Activated naive CD4-positive, alpha-beta T cell treated with anti-CD3 and anti-CD28 coated beads, Interleukin-2, amount 10 ng/mL, durations not matched to agents 7 days and 5 days (primary cell): ENCODE measurements around the gene DAND5.

ENCODE experiments used
- CTCF ChIA-PET: fragments of 350-600 bp; sonication (Branson Sonifier 250); formaldehyde crosslinking; loops from one replicate; lab custom pipeline; 2021; ENCODE audit warnings: antibody characterized with exemption; lab: Charles Lee
- DNase-seq: peaks from one replicate; pipeline ENCODE4 v3.0.0-alpha.2; 2020
- H3K27ac Mint-ChIP-seq: one replicate; pipeline ENCODE4 v1.8.0; 2021; ENCODE audit warnings: mild to moderate bottlenecking, moderate library complexity, mixed read lengths
- H3K27me3 Mint-ChIP-seq: one replicate; pipeline ENCODE4 v1.8.0; 2021; ENCODE audit warnings: mild to moderate bottlenecking, mixed read lengths
- H3K36me3 Mint-ChIP-seq: one replicate; pipeline ENCODE4 v1.8.0; 2021; ENCODE audit warnings: mixed read lengths
- H3K4me1 Mint-ChIP-seq: one replicate; pipeline ENCODE4 v1.8.0; 2021; ENCODE audit warnings: mixed read lengths
- H3K4me3 Mint-ChIP-seq: one replicate; pipeline ENCODE4 v1.8.0; 2021; ENCODE audit warnings: mild to moderate bottlenecking, moderate library complexity, mixed read lengths
- H3K9me3 Mint-ChIP-seq: one replicate; pipeline ENCODE4 v1.8.0; 2021; ENCODE audit warnings: mixed read lengths

The DAND5 gene, protein sequence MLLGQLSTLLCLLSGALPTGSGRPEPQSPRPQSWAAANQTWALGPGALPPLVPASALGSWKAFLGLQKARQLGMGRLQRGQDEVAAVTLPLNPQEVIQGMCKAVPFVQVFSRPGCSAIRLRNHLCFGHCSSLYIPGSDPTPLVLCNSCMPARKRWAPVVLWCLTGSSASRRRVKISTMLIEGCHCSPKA

DNA sequence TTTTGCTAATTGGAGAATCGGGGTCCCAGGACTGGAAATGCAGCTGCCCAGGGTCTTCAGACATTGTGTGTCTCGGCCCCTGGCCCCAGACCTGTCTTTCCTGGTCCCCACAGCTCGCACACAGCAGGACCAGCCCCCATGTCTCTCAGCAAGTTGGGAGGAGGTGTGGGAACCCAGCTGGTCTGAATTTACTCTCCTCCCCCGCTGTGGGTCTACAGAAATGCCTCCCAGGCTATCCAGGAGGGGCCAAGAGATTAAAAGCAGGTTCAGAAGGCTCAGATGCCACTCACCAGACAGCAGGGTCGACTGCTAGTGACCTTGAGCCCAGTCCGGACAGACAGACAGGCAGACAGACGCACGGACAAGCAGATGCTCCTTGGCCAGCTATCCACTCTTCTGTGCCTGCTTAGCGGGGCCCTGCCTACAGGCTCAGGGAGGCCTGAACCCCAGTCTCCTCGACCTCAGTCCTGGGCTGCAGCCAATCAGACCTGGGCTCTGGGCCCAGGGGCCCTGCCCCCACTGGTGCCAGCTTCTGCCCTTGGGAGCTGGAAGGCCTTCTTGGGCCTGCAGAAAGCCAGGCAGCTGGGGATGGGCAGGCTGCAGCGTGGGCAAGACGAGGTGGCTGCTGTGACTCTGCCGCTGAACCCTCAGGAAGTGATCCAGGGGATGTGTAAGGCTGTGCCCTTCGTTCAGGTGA is at the start of gene DAND5:
Gene DAND5, plus strand, starts transcription at position 285 of the 697 bp plus-strand sequence. Its CDS starts 85 bp downstream, at position 370.
- Mint-ChIP-seq H3K9me3 (no peaks in the 10 kb centered on the region), H3K4me1 (peaks cover 10% of the 10 kb centered on the region), H3K27me3 (peaks cover 30% of the 10 kb centered on the region), H3K27ac (no peak within 1 kb of the TSS), H3K4me3 (no peak within 1 kb of the TSS), H3K36me3 (no peaks in the 10 kb centered on the region)
- DNase-seq = no peak
- CTCF ChIA-PET = no interaction called here

DNA sequence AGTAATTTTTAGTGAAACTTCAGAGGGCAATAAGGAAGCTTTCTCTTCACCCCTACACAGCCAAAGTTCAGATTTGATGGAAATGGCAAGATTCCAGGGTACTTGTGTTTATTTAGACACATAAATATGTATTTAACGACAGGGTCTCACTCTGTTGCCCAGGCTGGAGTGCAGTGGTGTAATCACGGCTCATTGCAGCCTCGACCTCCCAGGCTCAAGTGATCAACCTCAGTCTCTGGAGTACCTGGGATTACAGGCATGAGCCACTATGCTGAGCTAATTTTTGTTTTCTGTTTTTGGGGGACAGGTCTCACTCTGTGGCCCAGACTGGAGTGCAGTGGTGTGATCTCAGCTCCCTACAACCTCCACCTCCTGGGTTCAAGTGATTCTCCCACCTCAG is 48.3 kb upstream of the DAND5 start:
- peak overlapping the region; percentile 69 for H3K27ac Mint-ChIP-seq

DNA sequence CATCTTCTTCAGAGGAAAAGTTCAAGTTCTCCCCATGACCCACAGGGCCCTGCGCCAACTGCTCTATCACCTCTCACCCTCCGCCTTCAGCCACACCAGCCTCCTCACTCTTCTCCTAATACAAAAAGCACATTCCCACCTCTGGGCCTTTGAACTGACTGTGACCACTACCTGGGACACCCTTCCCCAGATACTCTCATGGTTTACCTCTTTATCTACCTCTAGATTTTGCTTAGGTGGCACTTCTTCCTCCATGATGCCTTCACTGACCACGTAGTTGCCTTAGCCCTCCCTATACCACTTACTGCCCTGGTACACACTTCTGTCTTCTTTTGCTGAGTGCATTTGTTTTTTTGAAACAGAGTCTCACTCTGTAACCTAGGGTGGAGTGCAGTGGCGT is 46.4 kb upstream of the DAND5 start:
- Mint-ChIP-seq H3K9me3 (peaks cover 4% of the 10 kb centered on the region), H3K4me1 (peaks cover 16% of the 10 kb centered on the region), H3K27ac (no peak overlapping the region), H3K4me3 (no peak overlapping the region), H3K36me3 (peaks cover 46% of the 10 kb centered on the region), H3K27me3 (peaks cover 6% of the 10 kb centered on the region)
- CTCF ChIA-PET = no interaction called here
- DNase-seq = no peak

More for the DNA sequence above, 48.3 kb upstream of the DAND5 start:
- H3K27me3 Mint-ChIP-seq = peaks cover 6% of the 10 kb centered on the region
- peaks cover 35% of the 10 kb centered on the region for H3K36me3 Mint-ChIP-seq
- no peak overlapping the region for H3K4me3 Mint-ChIP-seq
- no peak for DNase-seq
- CTCF ChIA-PET = interaction anchor here (0.7 to 1.3 kb wide), 2 partner anchors 36 to 44 kb away, joined by 3 to 4 read pairs; no protein-coding TSS in a partner anchor
- peaks cover 20% of the 10 kb centered on the region for H3K4me1 Mint-ChIP-seq
- peaks cover 4% of the 10 kb centered on the region for H3K9me3 Mint-ChIP-seq

DNA sequence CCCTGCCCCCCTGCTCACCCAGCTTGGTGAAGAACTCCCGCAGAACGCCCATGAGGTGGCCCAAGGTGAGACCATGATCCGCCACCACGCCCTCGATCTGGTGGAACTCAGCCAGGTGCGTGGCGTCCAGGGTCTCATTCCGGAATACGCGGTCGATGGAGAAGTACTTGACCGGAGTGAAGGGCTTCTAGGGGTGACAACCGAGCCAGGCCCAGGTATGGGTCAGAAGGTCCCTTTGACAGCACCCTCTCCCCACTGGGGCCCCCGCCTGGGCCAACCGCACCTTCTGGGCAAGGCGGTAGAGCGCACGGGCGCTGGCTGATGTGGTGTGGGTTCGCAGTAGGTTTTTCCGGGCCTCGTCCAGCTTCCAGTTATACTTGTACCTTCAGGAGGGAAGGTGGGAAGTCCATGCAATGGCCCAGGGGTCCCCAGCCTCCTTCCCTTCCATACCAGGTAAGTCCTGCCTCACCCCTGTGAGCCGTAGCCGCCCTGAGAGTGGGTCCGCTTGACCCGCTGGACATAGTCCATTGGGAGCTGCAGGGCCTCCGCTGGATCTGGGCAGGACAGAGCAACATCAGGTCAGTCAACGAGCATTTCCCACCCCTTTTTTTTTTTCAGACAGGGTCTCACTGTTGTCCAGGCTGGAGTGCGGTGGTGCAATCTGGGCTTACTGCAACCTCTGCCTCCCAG is 44.6 kb upstream of the DAND5 start:
- CTCF ChIA-PET = interaction anchor here (1.6 kb wide), 1 partner anchor 40 kb away, joined by 4 read pairs; no protein-coding TSS in a partner anchor
- Mint-ChIP-seq H3K4me1 (peaks cover 5% of the 10 kb centered on the region), H3K27ac (no peak overlapping the region), H3K9me3 (no peaks in the 10 kb centered on the region), H3K27me3 (no peaks in the 10 kb centered on the region), H3K36me3 (peaks cover 57% of the 10 kb centered on the region), H3K4me3 (no peak overlapping the region)
- no peak for DNase-seq

DNA sequence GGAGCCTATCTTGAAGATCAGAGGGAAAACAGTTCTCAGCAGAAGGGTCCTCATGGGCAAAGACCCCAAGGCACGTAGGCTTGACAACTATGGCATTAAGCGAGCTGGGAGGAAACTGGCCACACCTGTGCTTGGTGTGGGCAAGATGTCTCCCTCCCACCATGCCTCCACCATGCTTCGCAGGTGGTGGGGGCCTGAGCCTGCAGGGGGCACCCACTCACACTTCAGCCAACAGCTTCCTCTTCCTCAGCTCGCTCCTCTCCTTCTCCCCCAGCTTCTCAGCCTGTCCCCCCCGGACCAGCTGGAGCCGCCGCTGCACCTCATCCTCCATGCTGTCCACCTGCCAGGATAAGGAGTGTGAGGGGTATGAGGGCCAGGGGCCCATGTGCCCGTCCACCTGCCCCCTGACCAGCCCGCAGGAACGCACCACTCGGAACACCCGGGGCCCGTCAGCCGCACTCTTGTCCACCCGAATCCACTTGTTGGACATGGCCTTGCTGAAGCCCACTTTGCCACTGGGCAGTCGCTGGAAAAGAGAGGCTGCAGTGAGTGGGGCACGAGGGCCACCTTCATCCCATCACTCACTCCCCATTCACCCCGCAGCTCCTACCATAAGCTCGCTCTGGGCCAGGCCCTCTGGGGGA is 39.3 kb upstream of the DAND5 start:
- Mint-ChIP-seq H3K9me3 (no peaks in the 10 kb centered on the region), H3K27me3 (no peaks in the 10 kb centered on the region), H3K36me3 (peaks cover 49% of the 10 kb centered on the region), H3K27ac (no peak overlapping the region), H3K4me3 (no peak overlapping the region), H3K4me1 (peaks cover 27% of the 10 kb centered on the region)
- DNase-seq = no peak
- CTCF ChIA-PET = interaction anchor here (0.6 to 1.8 kb wide), 2 partner anchors 33 to 164 kb away, joined by 3 to 4 read pairs; no protein-coding TSS in a partner anchor

DNA sequence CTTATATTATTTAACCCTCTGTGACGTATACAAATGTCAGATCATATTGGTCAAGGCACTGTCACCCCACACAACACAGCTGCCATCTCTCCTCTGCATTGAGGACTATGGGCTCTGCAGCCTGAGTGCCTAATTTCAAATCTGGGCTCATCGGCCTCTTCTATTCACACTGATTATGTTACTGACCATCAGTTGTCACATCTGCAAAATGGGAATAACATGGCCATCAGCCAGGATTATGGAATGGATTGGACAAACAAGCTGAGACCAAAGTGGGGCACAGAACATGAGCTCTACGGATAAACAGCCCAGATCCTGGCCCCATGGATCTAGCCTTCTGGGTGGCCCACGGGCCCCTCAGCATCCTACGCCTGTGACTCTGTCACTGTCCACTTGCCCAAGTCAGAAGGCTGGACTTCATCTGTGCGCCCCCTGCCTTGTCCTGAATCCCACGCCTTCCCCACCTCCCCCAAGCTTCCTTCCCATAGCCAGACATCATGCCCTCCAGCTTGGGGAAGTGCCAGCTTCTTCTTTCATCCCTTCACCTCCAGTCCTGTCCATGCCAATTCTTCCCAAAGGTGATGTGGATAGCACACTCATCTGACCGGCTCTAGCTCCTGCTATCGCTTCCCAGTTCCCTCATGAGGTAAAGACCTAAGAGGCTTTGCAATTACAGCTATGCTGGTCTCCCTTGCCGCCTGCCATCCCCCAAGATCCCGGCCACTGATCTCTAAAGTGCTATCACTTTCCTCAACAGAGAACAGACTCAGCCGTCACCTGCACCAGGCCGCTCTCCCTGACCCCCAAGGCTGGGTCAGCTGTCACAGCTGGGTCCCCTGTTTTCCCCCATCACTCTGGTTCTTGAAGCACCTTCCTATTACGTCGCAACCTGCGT is 36.7 kb upstream of the DAND5 start:
- CTCF ChIA-PET = interaction anchor here (0.7 to 1.8 kb wide), 4 partner anchors 19 to 47 kb away, joined by 3 to 7 read pairs (median 4); partner anchors contain the start of gene GADD45GIP1
- peaks cover 46% of the 10 kb centered on the region for H3K4me1 Mint-ChIP-seq
- H3K9me3 Mint-ChIP-seq = no peaks in the 10 kb centered on the region
- no peaks in the 10 kb centered on the region for H3K27me3 Mint-ChIP-seq
- peak; percentile 41 for DNase-seq
- peak overlapping the region; percentile 93 for H3K4me3 Mint-ChIP-seq
- H3K36me3 Mint-ChIP-seq = peaks cover 35% of the 10 kb centered on the region
- H3K27ac Mint-ChIP-seq = peak overlapping the region; percentile 89

DNA sequence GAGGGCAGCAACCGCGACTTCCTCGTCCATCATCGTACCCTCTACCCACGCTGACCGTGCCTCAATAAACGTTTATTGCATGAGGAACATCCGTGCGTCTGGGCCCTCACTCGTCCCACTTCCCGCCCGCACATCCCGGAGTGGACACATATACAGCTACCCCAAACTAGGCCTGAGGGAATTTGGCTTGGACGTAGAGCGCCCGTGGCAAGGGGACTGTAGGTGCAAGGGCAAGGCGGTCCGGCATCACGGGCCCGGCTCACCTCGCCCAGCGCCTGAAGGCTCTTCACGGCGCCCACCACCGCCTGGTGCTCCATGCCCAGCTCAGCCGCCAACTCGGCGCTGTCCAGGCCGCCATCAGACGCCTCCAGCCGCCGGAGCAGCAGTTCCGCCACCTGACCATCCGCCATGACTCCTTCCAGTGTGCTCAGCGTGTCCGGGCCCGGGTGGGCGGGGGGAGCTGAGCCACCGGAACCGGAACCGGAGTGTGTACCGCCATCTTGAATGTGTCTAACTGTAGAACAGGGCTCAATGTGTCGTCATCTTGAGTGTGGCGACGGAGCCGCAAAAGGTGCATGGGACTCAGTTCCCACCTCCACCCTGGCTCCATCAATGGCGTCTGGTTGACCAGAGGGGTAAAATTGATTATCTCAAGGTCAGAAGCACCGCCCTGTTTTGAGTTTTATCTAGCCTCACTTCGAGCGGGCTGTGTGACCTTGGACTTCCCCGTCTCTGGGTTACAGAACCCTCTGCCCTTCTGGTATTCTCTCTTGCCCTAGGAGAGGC is 35.9 kb upstream of the DAND5 start, which contains the start of gene FARSA:
Gene FARSA, minus strand, starts transcription at position 425 of the 786 bp plus-strand sequence. Its CDS starts 15 bp downstream, at position 410.
- CTCF ChIA-PET = interaction anchor here (1.7 to 1.8 kb wide), 2 partner anchors 19 to 32 kb away, joined by 3 to 7 read pairs; no protein-coding TSS in a partner anchor
- peak; percentile 95 for DNase-seq
- peaks cover 52% of the 10 kb centered on the region for H3K4me1 Mint-ChIP-seq
- peaks cover 31% of the 10 kb centered on the region for H3K36me3 Mint-ChIP-seq
- peak within 1 kb of the TSS; percentile 89 for H3K27ac Mint-ChIP-seq
- H3K4me3 Mint-ChIP-seq = peak within 1 kb of the TSS; percentile 93
- no peaks in the 10 kb centered on the region for H3K9me3 Mint-ChIP-seq
- no peaks in the 10 kb centered on the region for H3K27me3 Mint-ChIP-seq

DNA sequence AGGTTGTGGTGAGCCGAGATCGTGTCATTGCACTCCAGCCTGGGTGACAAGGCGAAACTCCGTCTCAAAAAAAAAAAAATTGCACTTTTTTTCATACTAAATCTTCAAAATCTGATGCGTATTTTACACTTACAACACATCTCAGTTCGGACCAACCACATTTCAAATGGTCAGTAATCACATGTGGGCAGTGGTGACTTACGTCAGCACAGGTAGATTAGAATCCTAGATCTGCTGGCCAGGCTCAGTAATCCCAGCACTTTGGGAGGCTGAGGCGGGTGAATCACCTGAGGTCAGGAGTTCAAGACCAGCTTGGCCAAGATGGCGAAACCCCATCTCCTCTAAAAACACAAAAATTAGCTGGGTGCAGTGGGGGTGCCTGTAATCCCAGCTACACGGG is 34.3 kb upstream of the DAND5 start:
- no peak for DNase-seq
- Mint-ChIP-seq H3K4me3 (no peak overlapping the region), H3K36me3 (peaks cover 36% of the 10 kb centered on the region), H3K9me3 (no peaks in the 10 kb centered on the region), H3K4me1 (peaks cover 59% of the 10 kb centered on the region), H3K27ac (no peak overlapping the region), H3K27me3 (no peaks in the 10 kb centered on the region)
- CTCF ChIA-PET = interaction anchor here (0.9 kb wide), 1 partner anchor 170 kb away, joined by 3 read pairs; no protein-coding TSS in a partner anchor

DNA sequence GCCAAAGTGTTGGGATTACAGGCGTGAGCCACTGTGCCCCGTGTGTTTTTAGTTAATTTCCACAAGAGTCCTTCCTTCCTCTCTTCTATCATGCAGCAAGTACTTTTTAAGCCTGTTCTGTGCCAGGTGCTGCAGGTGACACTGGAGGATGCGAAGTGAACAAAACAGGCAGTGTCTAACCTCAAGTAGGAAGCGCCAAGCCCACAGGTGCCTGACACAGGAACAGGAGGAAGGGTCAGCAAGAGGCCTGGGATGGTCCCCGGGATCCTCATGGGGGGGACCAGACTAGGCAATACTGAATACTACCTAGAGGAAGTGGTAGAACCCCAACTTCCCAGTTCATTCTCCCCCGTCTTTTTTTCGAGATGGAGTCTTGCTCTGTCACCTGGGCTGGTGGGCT is 32.8 kb upstream of the DAND5 start:
- peaks cover 45% of the 10 kb centered on the region for H3K36me3 Mint-ChIP-seq
- H3K27me3 Mint-ChIP-seq = no peaks in the 10 kb centered on the region
- peak; percentile 41 for DNase-seq
- H3K9me3 Mint-ChIP-seq = no peaks in the 10 kb centered on the region
- H3K4me1 Mint-ChIP-seq = peaks cover 72% of the 10 kb centered on the region
- CTCF ChIA-PET = no interaction called here
- peak overlapping the region; percentile 6 for H3K4me3 Mint-ChIP-seq
- peak overlapping the region; percentile 96 for H3K27ac Mint-ChIP-seq

DNA sequence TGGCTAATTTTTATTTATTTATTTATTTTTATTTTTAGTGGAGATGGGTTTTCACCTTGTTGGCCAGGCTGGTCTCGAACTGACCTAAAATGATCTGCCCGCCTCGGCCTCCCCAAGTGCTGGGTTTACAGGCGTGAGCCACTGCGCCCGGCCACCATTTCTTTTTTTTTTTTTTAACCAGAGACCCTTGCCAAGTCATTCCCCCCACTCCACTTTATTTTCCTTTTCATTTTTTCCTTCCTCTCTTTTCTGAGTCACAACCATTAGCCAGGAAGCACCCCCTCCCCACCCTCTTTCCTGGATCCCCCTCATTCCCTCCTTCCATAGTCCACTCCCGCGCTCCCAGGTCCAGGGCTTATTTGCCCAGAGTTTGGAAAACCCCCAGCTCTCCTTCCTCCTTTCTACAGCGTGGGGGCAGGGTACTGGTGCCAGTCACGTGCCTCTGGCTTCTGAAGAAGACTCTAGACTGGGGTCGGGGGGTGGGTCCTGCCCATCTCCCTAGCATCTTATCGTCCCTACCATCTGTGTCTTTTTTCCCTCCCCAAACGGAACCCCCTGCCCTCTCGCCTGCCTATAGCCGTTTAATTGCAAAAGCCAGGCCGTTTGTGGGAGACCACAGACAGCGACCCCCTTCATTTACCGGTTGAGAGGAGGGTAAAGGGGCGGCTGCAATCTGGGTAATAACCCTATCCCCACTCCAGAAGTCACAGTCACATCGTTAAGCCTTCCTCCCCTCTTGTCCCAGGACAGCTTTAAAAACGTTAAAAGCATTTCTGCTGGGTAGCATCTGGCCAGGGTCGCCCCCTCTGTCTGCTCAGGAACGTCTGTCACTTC is 32.1 kb upstream of the DAND5 start:
- peak; percentile 52 for DNase-seq
- no peaks in the 10 kb centered on the region for H3K27me3 Mint-ChIP-seq
- peak overlapping the region; percentile 99 for H3K4me3 Mint-ChIP-seq
- H3K27ac Mint-ChIP-seq = peak overlapping the region; percentile 96
- H3K36me3 Mint-ChIP-seq = peaks cover 48% of the 10 kb centered on the region
- CTCF ChIA-PET = interaction anchor here (0.8 to 1.5 kb wide), 3 partner anchors 28 to 52 kb away, joined by 3 to 6 read pairs (median 3); partner anchors contain the start of gene GCDH
- H3K9me3 Mint-ChIP-seq = no peaks in the 10 kb centered on the region
- peaks cover 73% of the 10 kb centered on the region for H3K4me1 Mint-ChIP-seq

DNA sequence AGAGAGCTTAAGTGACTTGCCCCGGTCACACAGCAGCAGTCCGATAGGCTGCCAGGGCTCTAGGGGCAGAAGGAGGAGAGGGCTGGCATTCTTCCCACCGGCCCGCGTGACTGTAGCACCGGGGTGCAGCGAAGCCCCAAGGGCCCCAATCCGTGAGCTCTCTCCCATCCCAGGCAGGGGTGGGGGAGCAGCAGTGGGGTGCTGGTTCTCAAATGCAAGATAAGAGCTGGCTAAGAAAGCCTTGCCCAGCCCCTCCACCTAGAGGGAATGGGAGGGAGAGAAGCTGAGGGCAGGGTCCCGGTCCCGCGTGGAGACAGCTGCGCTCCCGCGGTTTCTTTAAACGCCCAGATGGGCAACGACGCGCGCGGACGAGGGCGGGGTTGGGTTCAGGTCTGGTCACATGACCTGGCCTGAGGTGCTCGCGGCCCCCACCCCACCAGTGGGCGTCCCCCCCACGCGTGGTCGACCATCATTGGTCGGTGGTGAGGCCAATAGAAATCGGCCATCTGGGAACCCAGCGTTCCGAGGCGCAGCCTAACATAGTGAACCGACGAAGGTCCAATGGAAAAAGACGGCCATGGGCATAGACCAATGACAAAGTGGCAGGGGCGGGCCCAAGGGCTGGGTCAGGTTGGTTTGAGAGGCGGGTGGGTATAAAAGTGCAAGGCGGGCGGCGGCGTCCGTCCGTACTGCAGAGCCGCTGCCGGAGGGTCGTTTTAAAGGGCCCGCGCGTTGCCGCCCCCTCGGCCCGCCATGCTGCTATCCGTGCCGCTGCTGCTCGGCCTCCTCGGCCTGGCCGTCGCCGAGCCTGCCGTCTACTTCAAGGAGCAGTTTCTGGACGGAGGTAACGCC is 31.2 kb upstream of the DAND5 start, which contains the start of gene CALR:
Gene CALR, plus strand, starts transcription at position 683 of the 852 bp plus-strand sequence. Its CDS starts 71 bp downstream, at position 754.
- Mint-ChIP-seq H3K9me3 (no peaks in the 10 kb centered on the region), H3K27ac (peak within 1 kb of the TSS; percentile 96), H3K4me3 (peak within 1 kb of the TSS; percentile 99), H3K27me3 (no peaks in the 10 kb centered on the region), H3K4me1 (peaks cover 71% of the 10 kb centered on the region), H3K36me3 (peaks cover 46% of the 10 kb centered on the region)
- CTCF ChIA-PET = interaction anchor here (0.8 to 1.5 kb wide), 3 partner anchors 27 to 53 kb away, joined by 3 to 6 read pairs (median 3); partner anchors contain the start of gene GCDH
- DNase-seq = peak; percentile 100
